Endothelial cell (in vitro differentiated cells): ENCODE results near the gene GPR27. TPM values are rescaled to one million over a fixed set of nuclear protein-coding genes. Genes with fewer than 3 reads are reported as not detected.

Source experiments
- DNase-seq: peaks from one replicate; pipeline ENCODE4 v3.0.0; 2021; ENCODE audit warnings: low spot score
- H3K27ac Mint-ChIP-seq: one replicate; pipeline ENCODE4 v1.8.0; 2021; ENCODE audit warnings: mixed read lengths, inconsistent platforms; ENCODE audit not compliant: unreplicated experiment
- H3K27me3 Mint-ChIP-seq: one replicate; pipeline ENCODE4 v1.8.0; 2021; ENCODE audit warnings: mild to moderate bottlenecking, moderate library complexity, mixed read lengths, inconsistent platforms; ENCODE audit not compliant: unreplicated experiment
- H3K36me3 Mint-ChIP-seq: one replicate; pipeline ENCODE4 v1.8.0; 2021; ENCODE audit warnings: mild to moderate bottlenecking, low read depth, mixed read lengths, inconsistent platforms; ENCODE audit not compliant: unreplicated experiment
- H3K4me1 Mint-ChIP-seq: one replicate; pipeline ENCODE4 v1.8.0; 2021; ENCODE audit warnings: mild to moderate bottlenecking, mixed read lengths, inconsistent platforms; ENCODE audit not compliant: unreplicated experiment
- H3K4me3 Mint-ChIP-seq: one replicate; pipeline ENCODE4 v1.8.0; 2021; ENCODE audit warnings: mild to moderate bottlenecking, mixed read lengths, inconsistent platforms; ENCODE audit not compliant: unreplicated experiment
- H3K9me3 Mint-ChIP-seq: one replicate; pipeline ENCODE4 v1.8.0; 2021; ENCODE audit warnings: mixed read lengths, inconsistent platforms; ENCODE audit not compliant: unreplicated experiment
- total RNA-seq: library from RNA; stranded (reverse); fragmentation: NEBNext Ultra II Directional; extraction: Animal tissue kit (Norgen Biotek cat#: 25700); gene quantifications from one replicate; pipeline ENCODE4 v1.2.1, GENCODE V29; 2021; ENCODE audit not compliant: unreplicated experiment
- TF ChIP-seq, protein P1 (sequence below): fragments of 200-600 bp; sonication (generic); IDR thresholded peaks from one replicate; pipeline ENCODE4 v1.5.0; 2021; ENCODE audit warnings: antibody characterized with exemption; ENCODE audit not compliant: unreplicated experiment

The GPR27 gene
- total RNA-seq, 1 donor from 2014 or later = 0.80 TPM

GRCh38 chr3:71724171-71724453, 29.5 kb upstream of the GPR27 start:
- H3K27ac Mint-ChIP-seq = no peak overlapping the region

GRCh38 chr3:71724584-71725270, 28.9 kb upstream of the GPR27 start:
- Mint-ChIP-seq H3K27me3 (peaks cover 31% of the 10 kb centered on the region), H3K4me3 (peak overlapping the region; percentile 88), H3K4me1 (peaks cover 17% of the 10 kb centered on the region), H3K36me3 (peaks cover 15% of the 10 kb centered on the region), H3K27ac (no peak overlapping the region), H3K9me3 (no peaks in the 10 kb centered on the region)
- TF ChIP-seq, protein P1, sequence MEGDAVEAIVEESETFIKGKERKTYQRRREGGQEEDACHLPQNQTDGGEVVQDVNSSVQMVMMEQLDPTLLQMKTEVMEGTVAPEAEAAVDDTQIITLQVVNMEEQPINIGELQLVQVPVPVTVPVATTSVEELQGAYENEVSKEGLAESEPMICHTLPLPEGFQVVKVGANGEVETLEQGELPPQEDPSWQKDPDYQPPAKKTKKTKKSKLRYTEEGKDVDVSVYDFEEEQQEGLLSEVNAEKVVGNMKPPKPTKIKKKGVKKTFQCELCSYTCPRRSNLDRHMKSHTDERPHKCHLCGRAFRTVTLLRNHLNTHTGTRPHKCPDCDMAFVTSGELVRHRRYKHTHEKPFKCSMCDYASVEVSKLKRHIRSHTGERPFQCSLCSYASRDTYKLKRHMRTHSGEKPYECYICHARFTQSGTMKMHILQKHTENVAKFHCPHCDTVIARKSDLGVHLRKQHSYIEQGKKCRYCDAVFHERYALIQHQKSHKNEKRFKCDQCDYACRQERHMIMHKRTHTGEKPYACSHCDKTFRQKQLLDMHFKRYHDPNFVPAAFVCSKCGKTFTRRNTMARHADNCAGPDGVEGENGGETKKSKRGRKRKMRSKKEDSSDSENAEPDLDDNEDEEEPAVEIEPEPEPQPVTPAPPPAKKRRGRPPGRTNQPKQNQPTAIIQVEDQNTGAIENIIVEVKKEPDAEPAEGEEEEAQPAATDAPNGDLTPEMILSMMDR = no peak
- DNase-seq = peak; percentile 37

More at GRCh38 chr3:71724171-71724453, 29.5 kb upstream of the GPR27 start:
- Mint-ChIP-seq H3K9me3 (no peaks in the 10 kb centered on the region), H3K4me1 (peaks cover 14% of the 10 kb centered on the region), H3K4me3 (peak overlapping the region; percentile 88), H3K27me3 (peaks cover 28% of the 10 kb centered on the region), H3K36me3 (peaks cover 11% of the 10 kb centered on the region)
- TF ChIP-seq, protein P1 = no peak
- no peak for DNase-seq

- peaks cover 15% of the 10 kb centered on the region for H3K36me3 Mint-ChIP-seq
- TF ChIP-seq, protein P1 = no peak
- H3K4me1 Mint-ChIP-seq = peaks cover 22% of the 10 kb centered on the region
- peak within 1 kb of the TSS; percentile 2 for H3K27ac Mint-ChIP-seq
- peaks cover 32% of the 10 kb centered on the region for H3K27me3 Mint-ChIP-seq
- peak; percentile 23 for DNase-seq
- peak within 1 kb of the TSS; percentile 88 for H3K4me3 Mint-ChIP-seq
- no peaks in the 10 kb centered on the region for H3K9me3 Mint-ChIP-seq
These were observed 28.2 kb upstream of the GPR27 start, which contains the start of gene EIF4E3 for GRCh38 chr3:71725271-71725991. TSS of gene EIF4E3 (minus strand) at chr3:71725402. CDS start at chr3:71725367, 35 bp downstream.

GRCh38 chr3:71726146-71726545, 27.5 kb upstream of the GPR27 start:
- DNase-seq = no peak
- no peak overlapping the region for H3K27ac Mint-ChIP-seq
- no peaks in the 10 kb centered on the region for H3K9me3 Mint-ChIP-seq
- peaks cover 11% of the 10 kb centered on the region for H3K36me3 Mint-ChIP-seq
- TF ChIP-seq, protein P1 = no peak
- peaks cover 22% of the 10 kb centered on the region for H3K4me1 Mint-ChIP-seq
- peaks cover 30% of the 10 kb centered on the region for H3K27me3 Mint-ChIP-seq
- peak overlapping the region; percentile 70 for H3K4me3 Mint-ChIP-seq
